ENCODE measurements around the gene ITGA7.

DNA sequence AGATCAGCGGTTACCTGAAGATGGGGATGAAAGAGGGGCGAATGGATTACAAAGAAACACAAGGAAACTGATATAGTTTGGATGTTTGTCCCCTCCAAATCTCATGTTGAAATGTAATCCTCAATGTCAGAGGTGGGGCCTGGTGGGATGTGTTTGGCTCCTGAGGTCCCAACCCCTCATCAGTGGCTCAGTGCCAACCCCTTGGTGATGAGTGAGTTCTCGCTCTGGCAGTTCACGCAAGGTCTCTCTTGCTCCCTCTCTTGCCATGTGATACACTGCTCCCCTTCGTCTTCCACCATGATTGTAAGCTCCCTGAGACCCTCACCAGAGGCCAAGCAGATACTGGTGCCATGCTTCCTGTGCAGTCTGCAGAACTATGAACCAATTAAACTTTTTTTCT, 28.0 kb downstream of the ITGA7 start:
- TF ChIP-seq CTCF (IDR thresholded peaks at IDR 0.05 in 4 of 5, conservative IDR thresholded peaks at IDR 0.05 in 1 of 5) (no peak), POLR2A (IDR thresholded peaks at IDR 0.05) (no peak)
